HG02623 (cell line): ENCODE measurements around the gene FGD4.
A peak's percentile ranks its signal among the peaks of the same experiment; 100 is the strongest.
"Not testable (repeated sequence)": the region's sequence is repeated elsewhere in the genome, so short reads cannot be mapped to it uniquely, and the experiment has no call there.

Experiments
- ATAC-seq: cut with Tn5 transposase; IDR thresholded peaks from one replicate; pipeline ENCODE4 v1.9.1; 2021; ENCODE audit warnings: moderate library complexity; ENCODE audit not compliant: unreplicated experiment

The FGD4 gene

GRCh38 chr12:32551058-32551457, 151.7 kb downstream of the FGD4 start:
- ATAC-seq, result no peak

- peak; percentile 99 for ATAC-seq
Observed at GRCh38 chr12:32558903-32559302, 159.5 kb downstream of the FGD4 start.

- no peak for ATAC-seq
Observed at GRCh38 chr12:32559434-32559833, 160.1 kb downstream of the FGD4 start.

GRCh38 chr12:32560520-32560919, 161.2 kb downstream of the FGD4 start:
- ATAC-seq, result no peak

- no peak for ATAC-seq
Observed at GRCh38 chr12:32561931-32562341, 162.6 kb downstream of the FGD4 start.

- not testable (repeated sequence) for ATAC-seq
Observed at GRCh38 chr12:32562413-32562812, 163.1 kb downstream of the FGD4 start.

GRCh38 chr12:32566663-32567295, 167.4 kb downstream of the FGD4 start:
- no peak for ATAC-seq

GRCh38 chr12:32567296-32567674, 167.9 kb downstream of the FGD4 start:
- no peak for ATAC-seq

- ATAC-seq, result no peak
Observed at GRCh38 chr12:32568228-32568627, 168.9 kb downstream of the FGD4 start.

- ATAC-seq, result no peak
Observed at GRCh38 chr12:32569259-32569658, 169.9 kb downstream of the FGD4 start.

- no peak for ATAC-seq
Observed at GRCh38 chr12:32574585-32574984, 175.2 kb downstream of the FGD4 start.

- ATAC-seq, result no peak
Observed at GRCh38 chr12:32577328-32577727, 178.0 kb downstream of the FGD4 start.

- ATAC-seq, result no peak
Observed at GRCh38 chr12:32583534-32583933, 184.2 kb downstream of the FGD4 start.

GRCh38 chr12:32585680-32586079, 186.3 kb downstream of the FGD4 start:
- ATAC-seq, result no peak

GRCh38 chr12:32586390-32586789, 187.0 kb downstream of the FGD4 start:
- no peak for ATAC-seq

GRCh38 chr12:32587581-32588495, 188.5 kb downstream of the FGD4 start:
- ATAC-seq, result no peak

GRCh38 chr12:32588604-32589003, 189.2 kb downstream of the FGD4 start:
- ATAC-seq, result no peak

- no peak for ATAC-seq
Observed at GRCh38 chr12:32589165-32589865, 190.0 kb downstream of the FGD4 start.

GRCh38 chr12:32595251-32595650, 195.9 kb downstream of the FGD4 start:
- no peak for ATAC-seq

GRCh38 chr12:32596030-32596429, 196.7 kb downstream of the FGD4 start:
- ATAC-seq, result no peak

GRCh38 chr12:32598688-32599087, 199.3 kb downstream of the FGD4 start:
- no peak for ATAC-seq

- no peak for ATAC-seq
Observed at GRCh38 chr12:32600681-32601080, 201.3 kb downstream of the FGD4 start.
